H1 (cell line): Measurements from ENCODE around the gene FBP1. TPM values are rescaled to one million over a fixed set of nuclear protein-coding genes. Genes with fewer than 3 reads are reported as not detected.

Experiments used
- CBX8 ChIP-seq: fragments of 300-800, 300-1000 bp; sonication (generic); IDR thresholded peaks from 2 replicates; pipeline ENCODE4 v1.7.1; 2016; ENCODE audit warnings: low read depth, low read length, borderline replicate concordance
- CEBPB ChIP-seq: IDR thresholded peaks from 2 replicates; pipeline ENCODE4 v1.6.1; 2012; ENCODE audit warnings: low read depth, low read length
- CHD1 ChIP-seq: IDR thresholded peaks from 2 replicates; pipeline ENCODE4 v1.6.1; 2012; ENCODE audit warnings: low read depth, low read length, improper control_type of control experiment
- CTBP2 ChIP-seq: IDR thresholded peaks from 2 replicates; pipeline ENCODE4 v1.7.0; 2011; ENCODE audit warnings: borderline replicate concordance, mild to moderate bottlenecking, moderate library complexity, mixed read lengths, low read length; ENCODE audit not compliant: insufficient read depth, insufficient read length
- EGR1 ChIP-seq: IDR thresholded peaks from 2 replicates; pipeline ENCODE4 v1.6.1; 2011; ENCODE audit warnings: low read depth, low read length, borderline replicate concordance
- EP300 ChIP-seq, 2 experiments: IDR thresholded peaks; 1 replicate in 1 of 2; 2 replicates in 1 of 2; pipeline ENCODE4 v1.6.1; 2011 to 2012; ENCODE audit warnings: low read depth in 2 of 2, low read length in 2 of 2, mild to moderate bottlenecking in 2 of 2, borderline replicate concordance in 1 of 2, inconsistent platforms in 1 of 2, moderate library complexity in 1 of 2
- GABPA ChIP-seq: IDR thresholded peaks from 2 replicates; pipeline ENCODE4 v1.6.1; 2011; ENCODE audit warnings: mild to moderate bottlenecking, low read length, moderate library complexity, borderline replicate concordance; ENCODE audit not compliant: insufficient read depth
- HDAC2 ChIP-seq, 2 experiments: fragments of 300-600 bp in 1 of 2; sonication (generic) in 1 of 2; IDR thresholded peaks; 2 replicates each; pipeline ENCODE4 v1.6.1; 2011 to 2012; ENCODE audit warnings: low read depth in 2 of 2, low read length in 2 of 2, mild to moderate bottlenecking in 2 of 2, moderate library complexity in 2 of 2, borderline replicate concordance in 1 of 2, inconsistent platforms in 1 of 2
- KDM4A ChIP-seq: IDR thresholded peaks from one replicate; pipeline ENCODE4 v1.7.1; 2012; ENCODE audit warnings: low read depth, mild to moderate bottlenecking, moderate library complexity, low read length, inconsistent platforms; ENCODE audit not compliant: severe bottlenecking
- MAFK ChIP-seq: IDR thresholded peaks from 2 replicates; pipeline ENCODE4 v1.6.1; 2012; ENCODE audit warnings: low read depth, mild to moderate bottlenecking, improper control_type of control experiment, low read length
- NANOG ChIP-seq: IDR thresholded peaks from 2 replicates; pipeline ENCODE4 v1.6.1; 2011; ENCODE audit warnings: low read length, low read depth, mild to moderate bottlenecking, inconsistent platforms; ENCODE audit not compliant: insufficient read depth, poor library complexity, severe bottlenecking
- RAD21 ChIP-seq, 2 experiments: IDR thresholded peaks in 1 of 2; conservative IDR thresholded peaks in 1 of 2; 2 replicates each; pipeline ENCODE4 v1.6.1; 2011; ENCODE audit warnings: low read depth in 2 of 2, low read length in 2 of 2, improper control_type of control experiment in 1 of 2, inconsistent platforms in 1 of 2, mild to moderate bottlenecking in 1 of 2, moderate library complexity in 1 of 2
- RFX5 ChIP-seq: IDR thresholded peaks from 2 replicates; pipeline ENCODE4 v1.6.1; 2011; ENCODE audit warnings: low read depth, low read length, improper control_type of control experiment, borderline replicate concordance
- RNF2 ChIP-seq: fragments of 200-900, 300-1000 bp; sonication (generic); IDR thresholded peaks from 2 replicates; pipeline ENCODE4 v1.7.1; 2016; ENCODE audit warnings: borderline replicate concordance, low read depth, mild to moderate bottlenecking, antibody characterized with exemption, low read length; ENCODE audit not compliant: poor library complexity, severe bottlenecking; ENCODE audit errors: missing control alignments
- SIRT6 ChIP-seq: IDR thresholded peaks from one replicate; pipeline ENCODE4 v1.7.1; 2012; ENCODE audit warnings: low read length, inconsistent platforms
- SP2 ChIP-seq: IDR thresholded peaks from 2 replicates; pipeline ENCODE4 v1.6.1; 2012; ENCODE audit warnings: mild to moderate bottlenecking, low read length, inconsistent platforms
- SRF ChIP-seq: IDR thresholded peaks from 2 replicates; pipeline ENCODE4 v1.6.1; 2011; ENCODE audit warnings: mild to moderate bottlenecking, low read depth, low read length, moderate library complexity
- TAF1 ChIP-seq: IDR thresholded peaks from 2 replicates; pipeline ENCODE4 v1.6.1; 2011; ENCODE audit warnings: mild to moderate bottlenecking, low read depth, low read length
- USF2 ChIP-seq: IDR thresholded peaks from 2 replicates; pipeline ENCODE4 v1.6.1; 2011; ENCODE audit warnings: low read length, improper control_type of control experiment
- polyA plus RNA-seq, 7 experiments: library from polyadenylated mRNA; depleted of rRNA in 3 of 7; stranded (reverse) in 5 of 7; unstranded in 2 of 7; fragments of >200 nt in 5 of 7; fragments of 200-250 nt in 2 of 7; gene quantifications; 1 replicate in 5 of 7; 2 replicates in 1 of 7; 4 replicates in 1 of 7; pipeline versions ENCODE4 v1.2.1 to v1.2.3, GENCODE V29; 2011 to 2013; ENCODE audit warnings: missing spikeins in 2 of 7, mixed read lengths in 2 of 7
- total RNA-seq: library from RNA; stranded (reverse); fragmentation: NEBNext Ultra II Directional; extraction: Animal tissue kit (Norgen Biotek cat#: 25700); gene quantifications from 2 replicates; pipeline ENCODE4 v1.2.1, GENCODE V29; 2021
- TF ChIP-seq, protein P1 (sequence below): IDR thresholded peaks from 2 replicates; pipeline ENCODE4 v1.6.1; 2012; ENCODE audit warnings: inconsistent platforms

Gene FBP1
- total and polyA plus RNA-seq, 2 of the 8 experiments (the other 6 are each of a cell fraction or from before 2014, with no cell fraction given) = 1.0 to 4.1 TPM

DNA sequence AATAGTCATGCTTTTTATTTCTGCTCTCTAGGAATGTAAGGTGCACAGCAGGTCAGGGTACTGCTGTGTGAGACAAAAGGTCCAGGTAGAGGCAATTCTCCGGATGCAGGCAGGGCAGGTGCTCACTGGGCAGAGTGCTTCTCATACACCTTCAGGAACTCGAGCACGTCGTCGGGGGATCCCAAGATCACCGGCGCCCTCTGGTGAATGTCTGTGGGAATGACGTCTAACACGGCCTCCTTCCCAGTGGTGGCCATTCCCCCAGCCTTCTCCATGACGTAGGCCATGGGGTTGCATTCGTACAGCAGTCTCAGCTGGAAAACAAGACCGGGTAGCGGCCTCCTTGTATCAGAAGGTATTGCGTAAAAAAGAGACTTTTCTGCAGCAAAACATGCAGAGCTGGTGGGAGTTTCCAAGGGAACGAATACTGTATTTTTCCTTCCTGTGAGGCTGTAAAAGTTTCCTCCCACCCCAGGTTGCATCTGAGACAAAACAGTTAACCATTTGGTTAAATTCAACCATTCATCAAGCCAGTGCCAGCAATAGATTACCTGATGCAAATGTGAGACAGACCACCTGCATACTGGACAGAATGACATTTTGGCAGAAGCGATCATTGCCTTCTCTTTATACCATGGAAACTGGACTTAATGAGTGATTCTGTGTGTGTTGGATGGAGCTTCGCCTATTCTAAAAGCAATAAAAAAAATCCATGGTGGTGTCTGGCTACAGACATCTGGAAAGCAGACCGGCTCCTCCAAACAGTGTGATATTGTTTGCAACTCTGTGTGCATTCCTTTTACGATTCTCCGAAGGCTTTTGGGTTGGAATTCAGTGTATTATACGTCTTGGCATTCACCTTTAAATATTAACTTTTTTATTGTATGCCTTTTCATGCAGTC is 35.8 kb downstream of the FBP1 start (continued):
- TF ChIP-seq RFX5 = no peak
- TF ChIP-seq HDAC2 (IDR thresholded peaks at IDR 0.05; ENCODE audit: borderline replicate concordance in 1 of 2, low read depth in 2 of 2, low read length in 2 of 2) = no peak
- TF ChIP-seq GABPA = no peak
- no peak for TF ChIP-seq TAF1
- TF ChIP-seq EGR1 = no peak
- TF ChIP-seq SP2 = no peak
- no peak for TF ChIP-seq CBX8
- TF ChIP-seq CEBPB = peak; percentile 62; the same call in 1 of the 2 replicates
- no peak for TF ChIP-seq SRF
- no peak for TF ChIP-seq MAFK
- TF ChIP-seq RAD21 (IDR thresholded peaks at IDR 0.05 in 1 of 2, conservative IDR thresholded peaks at IDR 0.05 in 1 of 2; ENCODE audit: low read depth in 2 of 2, low read length in 2 of 2) = peak; percentile 92 to 93
- TF ChIP-seq, protein P1, sequence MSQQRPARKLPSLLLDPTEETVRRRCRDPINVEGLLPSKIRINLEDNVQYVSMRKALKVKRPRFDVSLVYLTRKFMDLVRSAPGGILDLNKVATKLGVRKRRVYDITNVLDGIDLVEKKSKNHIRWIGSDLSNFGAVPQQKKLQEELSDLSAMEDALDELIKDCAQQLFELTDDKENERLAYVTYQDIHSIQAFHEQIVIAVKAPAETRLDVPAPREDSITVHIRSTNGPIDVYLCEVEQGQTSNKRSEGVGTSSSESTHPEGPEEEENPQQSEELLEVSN = no peak
- no peak for TF ChIP-seq SIRT6
- no peak for TF ChIP-seq CHD1
- no peak for TF ChIP-seq RNF2
- TF ChIP-seq EP300 (IDR thresholded peaks at IDR 0.05; ENCODE audit: borderline replicate concordance in 1 of 2, low read depth in 2 of 2, low read length in 2 of 2) = no peak
- TF ChIP-seq USF2 = no peak
- no peak for TF ChIP-seq KDM4A
- no peak for TF ChIP-seq CTBP2
- TF ChIP-seq NANOG = no peak
